Keratinocyte (primary cell): ENCODE measurements around the gene ITIH5. TPM values are rescaled to one million over a fixed set of nuclear protein-coding genes. Genes with fewer than 3 reads are reported as not detected.

Experiments used
- DNase-seq: peaks from one replicate; pipeline ENCODE4 v3.0.0-alpha.2; 2011; ENCODE audit warnings: low read depth, missing footprints, low spot score
- FAIRE-seq: peaks from 2 replicates; lab custom pipeline; 2011; peaks lifted over from hg19 to GRCh38; lab: Jason Lieb, UNC
- H2AFZ ChIP-seq: 2 replicates; pipeline ENCODE4 v1.6.0; 2012; ENCODE audit warnings: low read length, control low read depth, inconsistent platforms; ENCODE audit not compliant: control insufficient read depth
- H3K27ac ChIP-seq: 2 replicates; pipeline ENCODE4 v1.5.1; 2011; ENCODE audit warnings: low read length; ENCODE audit not compliant: control insufficient read depth, insufficient read depth
- H3K27me3 ChIP-seq: 3 replicates; pipeline ENCODE4 v1.6.0; 2011; ENCODE audit warnings: low read length; ENCODE audit not compliant: control insufficient read depth, insufficient read depth; ENCODE audit errors: extremely low read depth
- H3K36me3 ChIP-seq, 2 experiments: 2 replicates in 1 of 2; 3 replicates in 1 of 2; pipeline ENCODE4 v1.5.1; 2011; ENCODE audit warnings: low read length in 2 of 2, mild to moderate bottlenecking in 1 of 2; ENCODE audit not compliant: control insufficient read depth in 2 of 2, insufficient read depth in 2 of 2; ENCODE audit errors: extremely low read depth in 1 of 2
- H3K4me1 ChIP-seq: 3 replicates; pipeline ENCODE4 v1.5.1; 2011; ENCODE audit warnings: low read length; ENCODE audit not compliant: control insufficient read depth, insufficient read depth; ENCODE audit errors: extremely low read depth
- H3K4me2 ChIP-seq: 3 replicates; pipeline ENCODE4 v1.6.0; 2011; ENCODE audit warnings: low read depth, low read length; ENCODE audit not compliant: control insufficient read depth, insufficient read depth; ENCODE audit errors: extremely low read depth
- H3K4me3 ChIP-seq, 3 experiments: fragments of 200-600 bp in 1 of 3; sonication (generic) in 1 of 3; 2 replicates in 2 of 3; 3 replicates in 1 of 3; pipeline ENCODE4 v1.5.1; 2011 to 2016; ENCODE audit warnings: low read length in 3 of 3, mild to moderate bottlenecking in 3 of 3, control low read depth in 2 of 3, inconsistent platforms in 1 of 3, low read depth in 1 of 3, mixed read lengths in 1 of 3, mixed run types in 1 of 3, moderate library complexity in 1 of 3; ENCODE audit not compliant: control insufficient read depth in 2 of 3, insufficient read depth in 2 of 3; ENCODE audit errors: extremely low read depth in 1 of 3
- H3K79me2 ChIP-seq: 2 replicates; pipeline ENCODE4 v1.6.0; 2012; ENCODE audit warnings: low read length; ENCODE audit not compliant: control insufficient read depth, insufficient read depth
- H3K9ac ChIP-seq: 3 replicates; pipeline ENCODE4 v1.6.0; 2011; ENCODE audit warnings: low read length; ENCODE audit not compliant: control insufficient read depth, insufficient read depth; ENCODE audit errors: extremely low read depth
- H3K9me1 ChIP-seq: 3 replicates; pipeline ENCODE4 v1.6.0; 2011; ENCODE audit warnings: low read length; ENCODE audit not compliant: control insufficient read depth, insufficient read depth; ENCODE audit errors: extremely low read depth
- H3K9me3 ChIP-seq: 2 replicates; pipeline ENCODE4 v1.5.1; 2012; ENCODE audit warnings: low read depth, low read length; ENCODE audit not compliant: control insufficient read depth
- H4K20me1 ChIP-seq: 3 replicates; pipeline ENCODE4 v1.6.0; 2011; ENCODE audit warnings: low read length; ENCODE audit not compliant: control insufficient read depth, insufficient read depth; ENCODE audit errors: extremely low read depth
- CTCF ChIP-seq, 3 experiments: IDR thresholded peaks in 1 of 3; conservative IDR thresholded peaks in 1 of 3; optimal IDR thresholded peaks in 1 of 3; 2 replicates in 2 of 3; 3 replicates in 1 of 3; pipeline versions ENCODE3 to v1.5.1; 2011; ENCODE audit warnings: low read length in 3 of 3, mild to moderate bottlenecking in 3 of 3, moderate library complexity in 2 of 3, control low read depth in 1 of 3, inconsistent platforms in 1 of 3; ENCODE audit not compliant: insufficient read depth in 2 of 3; ENCODE audit errors: extremely low read depth in 1 of 3
- EZH2 ChIP-seq: IDR thresholded peaks from one replicate; pipeline ENCODE4 v1.6.1; 2012; ENCODE audit warnings: inconsistent platforms, mild to moderate bottlenecking, low read length, moderate library complexity
- dilution Hi-C: fragments of 300-500 bp; cut with MboI; formaldehyde crosslinking; loops from one replicate; pipeline ENCODE4 v1.7.0; 2020; ENCODE audit warnings: low sequenced_read_pairs; ENCODE audit not compliant: extremely low pct_ligation_motif_present
- polyA plus RNA-seq, 5 experiments: library from polyadenylated mRNA; depleted of rRNA in 3 of 5; stranded (reverse) in 3 of 5; stranded (forward) in 1 of 5; unstranded in 1 of 5; fragments of >200 nt; gene quantifications; 1 replicate in 1 of 5; 2 replicates in 3 of 5; 3 replicates in 1 of 5; pipeline versions ENCODE4 v1.2.1 to v1.2.3, GENCODE V29; 2011 to 2012; ENCODE audit warnings: missing spikeins in 2 of 5, low read depth in 1 of 5, low replicate concordance in 1 of 5

The ITIH5 gene
- polyA plus RNA-seq, 1 donor (not counting 4 experiments of a cell fraction or from before 2014, with no cell fraction given): not detected

- no peak for DNase-seq
- FAIRE-seq: no peak
- Histone ChIP-seq H3K4me3 (no peak overlapping the region), H3K9ac (no peak overlapping the region), H3K4me2 (peak overlapping the region; percentile 25), H3K9me3 (no peaks in the 10 kb centered on the region), H2AFZ (no peak overlapping the region), H3K79me2 (no peaks in the 10 kb centered on the region), H3K27ac (no peak overlapping the region), H3K4me1 (peaks cover 4% of the 10 kb centered on the region), H4K20me1 (no peaks in the 10 kb centered on the region), H3K9me1 (no peaks in the 10 kb centered on the region), H3K27me3 (peaks cover 33% of the 10 kb centered on the region), H3K36me3 (no peaks in the 10 kb centered on the region)
- dilution Hi-C loops: no loop called here
- TF ChIP-seq EZH2: no peak
- no peak for TF ChIP-seq CTCF (optimal IDR thresholded peaks at IDR 0.05 in 1 of 3, IDR thresholded peaks at IDR 0.05 in 1 of 3, conservative IDR thresholded peaks at IDR 0.05 in 1 of 3; ENCODE audit: extremely low read depth in 1 of 3, insufficient read depth in 2 of 3, low read length in 3 of 3)
Measured at GRCh38 chr10:7665767-7666166, 999 bp downstream of the ITIH5 start.

GRCh38 chr10:7664707-7665106, 2.1 kb downstream of the ITIH5 start:
- no peak overlapping the region for H3K4me2 ChIP-seq
- TF ChIP-seq CTCF (optimal IDR thresholded peaks at IDR 0.05 in 1 of 3, IDR thresholded peaks at IDR 0.05 in 1 of 3, conservative IDR thresholded peaks at IDR 0.05 in 1 of 3; ENCODE audit: extremely low read depth in 1 of 3, insufficient read depth in 2 of 3, low read length in 3 of 3) (no peak), EZH2 (no peak)
- dilution Hi-C loops: no loop called here
- no peaks in the 10 kb centered on the region for H3K9me3 ChIP-seq
- no peak for FAIRE-seq
- no peaks in the 10 kb centered on the region for H3K9me1 ChIP-seq
- no peaks in the 10 kb centered on the region for H3K79me2 ChIP-seq
- DNase-seq: no peak
- no peaks in the 10 kb centered on the region for H3K36me3 ChIP-seq
- no peaks in the 10 kb centered on the region for H4K20me1 ChIP-seq
- peaks cover 4% of the 10 kb centered on the region for H3K4me1 ChIP-seq
- H3K9ac ChIP-seq: no peak overlapping the region
- peaks cover 32% of the 10 kb centered on the region for H3K27me3 ChIP-seq
- H3K27ac ChIP-seq: no peak overlapping the region
- H2AFZ ChIP-seq: no peak overlapping the region
- no peak overlapping the region for H3K4me3 ChIP-seq
